ENCODE measurements around the gene PAK6. TPM values are rescaled to one million over a fixed set of nuclear protein-coding genes. Genes with fewer than 3 reads are reported as not detected.

PAK6 gene
- total and polyA plus RNA-seq, 9 of the 15 experiments (the other 6 are each of a cell fraction or from before 2014, with no cell fraction given), result 0.03 to 0.74 (median 0.16) TPM; not detected in 2

- TF ChIP-seq NR2C1 (IDR thresholded peaks at IDR 0.05), result no peak
- no peak for TF ChIP-seq NR2C1 (tag; IDR thresholded peaks at IDR 0.05)
- 0 out of 2 replicates have a peak, but pooled peaks have one; percentile 14 for TF ChIP-seq ELF4 (CRISPR knock-in tag; IDR thresholded peaks at IDR 0.05)
- TF ChIP-seq CBFA2T3 (IDR thresholded peaks at IDR 0.05), result peak; percentile 55
- TF ChIP-seq, protein P1, sequence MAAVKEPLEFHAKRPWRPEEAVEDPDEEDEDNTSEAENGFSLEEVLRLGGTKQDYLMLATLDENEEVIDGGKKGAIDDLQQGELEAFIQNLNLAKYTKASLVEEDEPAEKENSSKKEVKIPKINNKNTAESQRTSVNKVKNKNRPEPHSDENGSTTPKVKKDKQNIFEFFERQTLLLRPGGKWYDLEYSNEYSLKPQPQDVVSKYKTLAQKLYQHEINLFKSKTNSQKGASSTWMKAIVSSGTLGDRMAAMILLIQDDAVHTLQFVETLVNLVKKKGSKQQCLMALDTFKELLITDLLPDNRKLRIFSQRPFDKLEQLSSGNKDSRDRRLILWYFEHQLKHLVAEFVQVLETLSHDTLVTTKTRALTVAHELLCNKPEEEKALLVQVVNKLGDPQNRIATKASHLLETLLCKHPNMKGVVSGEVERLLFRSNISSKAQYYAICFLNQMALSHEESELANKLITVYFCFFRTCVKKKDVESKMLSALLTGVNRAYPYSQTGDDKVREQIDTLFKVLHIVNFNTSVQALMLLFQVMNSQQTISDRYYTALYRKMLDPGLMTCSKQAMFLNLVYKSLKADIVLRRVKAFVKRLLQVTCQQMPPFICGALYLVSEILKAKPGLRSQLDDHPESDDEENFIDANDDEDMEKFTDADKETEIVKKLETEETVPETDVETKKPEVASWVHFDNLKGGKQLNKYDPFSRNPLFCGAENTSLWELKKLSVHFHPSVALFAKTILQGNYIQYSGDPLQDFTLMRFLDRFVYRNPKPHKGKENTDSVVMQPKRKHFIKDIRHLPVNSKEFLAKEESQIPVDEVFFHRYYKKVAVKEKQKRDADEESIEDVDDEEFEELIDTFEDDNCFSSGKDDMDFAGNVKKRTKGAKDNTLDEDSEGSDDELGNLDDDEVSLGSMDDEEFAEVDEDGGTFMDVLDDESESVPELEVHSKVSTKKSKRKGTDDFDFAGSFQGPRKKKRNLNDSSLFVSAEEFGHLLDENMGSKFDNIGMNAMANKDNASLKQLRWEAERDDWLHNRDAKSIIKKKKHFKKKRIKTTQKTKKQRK (IDR thresholded peaks at IDR 0.05; ENCODE audit: borderline replicate concordance, low read depth, low read length), result no peak
- TF ChIP-seq PKNOX1 (IDR thresholded peaks at IDR 0.05), result peak; percentile 81
- TF ChIP-seq FOXP1 (CRISPR knock-in tag; IDR thresholded peaks at IDR 0.05), result no peak
- TF ChIP-seq, protein P2, sequence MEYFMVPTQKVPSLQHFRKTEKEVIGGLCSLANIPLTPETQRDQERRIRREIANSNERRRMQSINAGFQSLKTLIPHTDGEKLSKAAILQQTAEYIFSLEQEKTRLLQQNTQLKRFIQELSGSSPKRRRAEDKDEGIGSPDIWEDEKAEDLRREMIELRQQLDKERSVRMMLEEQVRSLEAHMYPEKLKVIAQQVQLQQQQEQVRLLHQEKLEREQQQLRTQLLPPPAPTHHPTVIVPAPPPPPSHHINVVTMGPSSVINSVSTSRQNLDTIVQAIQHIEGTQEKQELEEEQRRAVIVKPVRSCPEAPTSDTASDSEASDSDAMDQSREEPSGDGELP (CRISPR knock-in tag; IDR thresholded peaks at IDR 0.05; ENCODE audit: borderline replicate concordance), result peak; percentile 34; the same call in 1 of the 2 replicates
- TF ChIP-seq CREB3L1 (IDR thresholded peaks at IDR 0.05; ENCODE audit: borderline replicate concordance, low read depth), result no peak
- no peak for TF ChIP-seq RCOR1 (IDR thresholded peaks at IDR 0.05; ENCODE audit: borderline replicate concordance in 1 of 2, low read depth in 2 of 2, low read length in 2 of 2)
- TF ChIP-seq TCF3 (CRISPR knock-in tag; IDR thresholded peaks at IDR 0.05), result peak; percentile 74
- peak; percentile 47; the same call in 1 of the 2 replicates for TF ChIP-seq ATF7 (IDR thresholded peaks at IDR 0.05)
- TF ChIP-seq, protein P3, sequence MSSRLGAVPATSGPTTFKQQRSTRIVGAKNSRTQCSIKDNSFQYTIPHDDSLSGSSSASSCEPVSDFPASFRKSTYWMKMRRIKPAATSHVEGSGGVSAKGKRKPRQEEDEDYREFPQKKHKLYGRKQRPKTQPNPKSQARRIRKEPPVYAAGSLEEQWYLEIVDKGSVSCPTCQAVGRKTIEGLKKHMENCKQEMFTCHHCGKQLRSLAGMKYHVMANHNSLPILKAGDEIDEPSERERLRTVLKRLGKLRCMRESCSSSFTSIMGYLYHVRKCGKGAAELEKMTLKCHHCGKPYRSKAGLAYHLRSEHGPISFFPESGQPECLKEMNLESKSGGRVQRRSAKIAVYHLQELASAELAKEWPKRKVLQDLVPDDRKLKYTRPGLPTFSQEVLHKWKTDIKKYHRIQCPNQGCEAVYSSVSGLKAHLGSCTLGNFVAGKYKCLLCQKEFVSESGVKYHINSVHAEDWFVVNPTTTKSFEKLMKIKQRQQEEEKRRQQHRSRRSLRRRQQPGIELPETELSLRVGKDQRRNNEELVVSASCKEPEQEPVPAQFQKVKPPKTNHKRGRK (tag; IDR thresholded peaks at IDR 0.05), result no peak
- TF ChIP-seq, protein P4, sequence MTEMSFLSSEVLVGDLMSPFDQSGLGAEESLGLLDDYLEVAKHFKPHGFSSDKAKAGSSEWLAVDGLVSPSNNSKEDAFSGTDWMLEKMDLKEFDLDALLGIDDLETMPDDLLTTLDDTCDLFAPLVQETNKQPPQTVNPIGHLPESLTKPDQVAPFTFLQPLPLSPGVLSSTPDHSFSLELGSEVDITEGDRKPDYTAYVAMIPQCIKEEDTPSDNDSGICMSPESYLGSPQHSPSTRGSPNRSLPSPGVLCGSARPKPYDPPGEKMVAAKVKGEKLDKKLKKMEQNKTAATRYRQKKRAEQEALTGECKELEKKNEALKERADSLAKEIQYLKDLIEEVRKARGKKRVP (CRISPR knock-in tag; IDR thresholded peaks at IDR 0.05), result no peak
- no peak for TF ChIP-seq TOE1 (IDR thresholded peaks at IDR 0.05; ENCODE audit: borderline replicate concordance)
- no peak for TF ChIP-seq TOE1 (CRISPR knock-in tag; IDR thresholded peaks at IDR 0.05; ENCODE audit: borderline replicate concordance, low read depth)
Observed at GRCh38 chr15:40301467-40302179, 62.8 kb downstream of the PAK6 start (continued).

Measured in K562 (cell line).